Astrocyte (in vitro differentiated cells and primary cell): ENCODE data around the gene IP6K3. TPM values are rescaled to one million over a fixed set of nuclear protein-coding genes. Genes with fewer than 3 reads are reported as not detected.

Experiments used
- DNase-seq: peaks from one replicate; pipeline ENCODE4 v3.0.0-alpha.2; 2010; ENCODE audit warnings: low read depth
- FAIRE-seq: peaks from 2 replicates; lab custom pipeline; 2011; peaks lifted over from hg19 to GRCh38; lab: Jason Lieb, UNC
- H2AFZ ChIP-seq: 2 replicates; pipeline ENCODE4 v1.6.0; 2012; ENCODE audit warnings: low read depth, low read length, inconsistent platforms
- H3K27ac ChIP-seq: 2 replicates; pipeline ENCODE4 v1.5.1; 2011; ENCODE audit warnings: low read depth, low read length, inconsistent platforms
- H3K27me3 ChIP-seq: 2 replicates; pipeline ENCODE4 v1.6.0; 2011; ENCODE audit warnings: low read length, inconsistent platforms; ENCODE audit not compliant: insufficient read depth
- H3K36me3 ChIP-seq: 2 replicates; pipeline ENCODE4 v1.5.1; 2011; ENCODE audit warnings: low read length, inconsistent platforms; ENCODE audit not compliant: insufficient read depth
- H3K4me1 ChIP-seq: 2 replicates; pipeline ENCODE4 v1.5.1; 2011; ENCODE audit warnings: low read length, inconsistent platforms; ENCODE audit not compliant: insufficient read depth
- H3K4me2 ChIP-seq: 2 replicates; pipeline ENCODE4 v1.6.0; 2012; ENCODE audit warnings: low read length, inconsistent platforms
- H3K4me3 ChIP-seq: 2 replicates; pipeline ENCODE4 v1.5.1; 2011; ENCODE audit warnings: low read depth, mild to moderate bottlenecking, low read length, inconsistent platforms; ENCODE audit not compliant: insufficient read depth
- H3K79me2 ChIP-seq: 2 replicates; pipeline ENCODE4 v1.6.0; 2012; ENCODE audit warnings: mild to moderate bottlenecking, low read length, inconsistent platforms; ENCODE audit not compliant: insufficient read depth
- H3K9ac ChIP-seq: 2 replicates; pipeline ENCODE4 v1.6.0; 2012; ENCODE audit warnings: mild to moderate bottlenecking, low read length, inconsistent platforms
- H3K9me3 ChIP-seq: 2 replicates; pipeline ENCODE4 v1.5.1; 2012; ENCODE audit warnings: low read depth, mild to moderate bottlenecking, low read length, inconsistent platforms; ENCODE audit not compliant: insufficient read depth
- H4K20me1 ChIP-seq: 2 replicates; pipeline ENCODE4 v1.6.0; 2012; ENCODE audit warnings: low read length, inconsistent platforms; ENCODE audit not compliant: insufficient read depth
- H3K27ac Mint-ChIP-seq: one replicate; pipeline ENCODE4 v1.8.0; 2021; ENCODE audit warnings: mild to moderate bottlenecking, mixed read lengths; ENCODE audit not compliant: unreplicated experiment
- H3K27me3 Mint-ChIP-seq: one replicate; pipeline ENCODE4 v1.8.0; 2021; ENCODE audit warnings: low read depth, mixed read lengths; ENCODE audit not compliant: unreplicated experiment
- H3K36me3 Mint-ChIP-seq: one replicate; pipeline ENCODE4 v1.8.0; 2021; ENCODE audit warnings: low read depth, mixed read lengths; ENCODE audit not compliant: unreplicated experiment
- H3K4me1 Mint-ChIP-seq: one replicate; pipeline ENCODE4 v1.8.0; 2021; ENCODE audit warnings: low read depth, mixed read lengths; ENCODE audit not compliant: unreplicated experiment
- H3K4me3 Mint-ChIP-seq: one replicate; pipeline ENCODE4 v1.8.0; 2021; ENCODE audit warnings: mild to moderate bottlenecking, moderate library complexity, mixed read lengths; ENCODE audit not compliant: unreplicated experiment
- H3K9me3 Mint-ChIP-seq: one replicate; pipeline ENCODE4 v1.8.0; 2021; ENCODE audit warnings: mild to moderate bottlenecking, mixed read lengths; ENCODE audit not compliant: unreplicated experiment
- EZH2 ChIP-seq: IDR thresholded peaks from 2 replicates; pipeline ENCODE4 v1.6.1; 2012; ENCODE audit warnings: mild to moderate bottlenecking, low read length, inconsistent platforms; ENCODE audit not compliant: insufficient read depth
- total RNA-seq: library from RNA; stranded (reverse); gene quantifications from 2 replicates; pipeline ENCODE4 v1.2.1, GENCODE V29; 2021
- TF ChIP-seq, protein P1 (sequence below): IDR thresholded peaks from 2 replicates; pipeline ENCODE4 v1.5.1; 2011; ENCODE audit warnings: low read depth, mild to moderate bottlenecking, inconsistent platforms, low read length, moderate library complexity; ENCODE audit not compliant: insufficient read depth

The IP6K3 gene
- total RNA-seq, 1 donor from 2014 or later, result 4.6 TPM

DNA sequence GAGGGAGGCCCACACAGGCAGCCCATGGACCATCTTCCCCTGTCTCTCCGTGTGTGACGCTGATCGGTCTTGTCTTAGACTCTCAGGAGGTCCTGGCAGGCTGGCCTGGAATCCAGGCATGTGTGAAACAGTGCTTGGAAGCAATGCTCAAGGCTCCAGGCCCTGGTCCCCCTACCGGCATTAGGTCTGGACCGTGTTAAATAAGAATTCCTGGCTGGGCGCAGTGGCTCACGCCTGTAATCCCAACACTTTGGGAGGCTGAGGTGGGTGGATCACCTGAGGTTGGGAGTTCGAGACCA lies 13.0 kb downstream of the IP6K3 start:
- H3K27ac Mint-ChIP-seq, result peak overlapping the region; percentile 62
- H3K4me1 ChIP-seq, result no peaks in the 10 kb centered on the region
- H3K27me3 Mint-ChIP-seq, result peaks cover 5% of the 10 kb centered on the region
- H3K36me3 ChIP-seq, result no peaks in the 10 kb centered on the region
- DNase-seq (no peak), FAIRE-seq (no peak)
- no peaks in the 10 kb centered on the region for H3K9me3 Mint-ChIP-seq
- TF ChIP-seq, protein P1, sequence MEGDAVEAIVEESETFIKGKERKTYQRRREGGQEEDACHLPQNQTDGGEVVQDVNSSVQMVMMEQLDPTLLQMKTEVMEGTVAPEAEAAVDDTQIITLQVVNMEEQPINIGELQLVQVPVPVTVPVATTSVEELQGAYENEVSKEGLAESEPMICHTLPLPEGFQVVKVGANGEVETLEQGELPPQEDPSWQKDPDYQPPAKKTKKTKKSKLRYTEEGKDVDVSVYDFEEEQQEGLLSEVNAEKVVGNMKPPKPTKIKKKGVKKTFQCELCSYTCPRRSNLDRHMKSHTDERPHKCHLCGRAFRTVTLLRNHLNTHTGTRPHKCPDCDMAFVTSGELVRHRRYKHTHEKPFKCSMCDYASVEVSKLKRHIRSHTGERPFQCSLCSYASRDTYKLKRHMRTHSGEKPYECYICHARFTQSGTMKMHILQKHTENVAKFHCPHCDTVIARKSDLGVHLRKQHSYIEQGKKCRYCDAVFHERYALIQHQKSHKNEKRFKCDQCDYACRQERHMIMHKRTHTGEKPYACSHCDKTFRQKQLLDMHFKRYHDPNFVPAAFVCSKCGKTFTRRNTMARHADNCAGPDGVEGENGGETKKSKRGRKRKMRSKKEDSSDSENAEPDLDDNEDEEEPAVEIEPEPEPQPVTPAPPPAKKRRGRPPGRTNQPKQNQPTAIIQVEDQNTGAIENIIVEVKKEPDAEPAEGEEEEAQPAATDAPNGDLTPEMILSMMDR, result no peak
- TF ChIP-seq EZH2, result no peak
- peaks cover 15% of the 10 kb centered on the region for H3K4me1 Mint-ChIP-seq
- no peaks in the 10 kb centered on the region for H3K36me3 Mint-ChIP-seq
- no peak overlapping the region for H3K4me2 ChIP-seq
- H3K4me3 ChIP-seq, result no peak overlapping the region
- H3K27me3 ChIP-seq, result peaks cover 2% of the 10 kb centered on the region
- H3K79me2 ChIP-seq, result no peaks in the 10 kb centered on the region
- H3K27ac ChIP-seq, result no peak overlapping the region
- H2AFZ ChIP-seq, result no peak overlapping the region
- H3K4me3 Mint-ChIP-seq, result no peak overlapping the region
- H3K9me3 ChIP-seq, result no peaks in the 10 kb centered on the region
- H4K20me1 ChIP-seq, result no peaks in the 10 kb centered on the region
- H3K9ac ChIP-seq, result no peak overlapping the region

DNA sequence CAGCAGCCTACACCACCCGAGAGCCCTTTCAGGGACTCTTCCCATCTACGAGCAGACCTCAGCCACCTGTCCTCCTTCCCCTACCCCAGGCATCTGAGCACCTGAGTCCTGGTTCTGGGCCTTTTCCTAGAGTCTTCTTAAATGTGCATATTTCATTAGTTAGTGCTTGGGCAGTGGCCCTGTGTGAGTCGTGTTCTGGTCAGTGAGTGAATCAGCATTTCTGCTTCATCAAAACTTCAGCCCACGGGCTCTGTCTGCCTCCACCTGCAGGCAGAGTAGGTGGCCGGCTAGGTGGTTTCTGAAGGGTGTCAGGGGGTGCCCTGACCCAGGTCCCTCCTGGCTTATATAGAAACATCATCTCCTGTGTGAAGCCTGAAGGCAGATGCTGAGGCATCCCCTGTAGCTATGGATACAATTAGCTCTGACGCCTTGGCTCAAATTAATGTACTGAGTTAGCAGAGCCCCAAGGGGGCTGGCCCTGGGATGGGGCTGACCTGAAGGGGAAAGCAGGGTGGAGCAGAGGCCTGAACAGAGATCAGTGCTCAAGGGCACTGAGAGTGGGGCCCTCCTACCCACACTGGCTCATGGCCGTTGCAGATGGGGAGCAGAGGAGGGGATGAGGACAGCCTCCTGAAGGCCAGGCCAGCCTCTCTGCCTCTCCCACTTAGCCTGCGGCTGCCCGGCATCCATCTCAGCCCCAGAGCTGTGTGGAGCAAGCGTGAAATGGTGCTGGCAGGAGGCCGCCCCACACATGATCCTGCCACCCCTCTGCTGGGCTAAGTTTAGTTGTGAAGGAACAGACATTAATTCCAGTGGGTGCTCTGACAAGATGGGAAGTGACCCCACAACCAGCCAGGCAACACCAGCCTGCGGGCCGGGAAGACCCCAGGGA lies 13.6 kb downstream of the IP6K3 start:
- Histone ChIP-seq H3K36me3 (no peaks in the 10 kb centered on the region), H4K20me1 (no peaks in the 10 kb centered on the region), H3K4me2 (no peak overlapping the region), H2AFZ (no peak overlapping the region), H3K9ac (no peak overlapping the region), H3K79me2 (no peaks in the 10 kb centered on the region), H3K4me1 (no peaks in the 10 kb centered on the region), H3K4me3 (no peak overlapping the region), H3K27me3 (peaks cover 5% of the 10 kb centered on the region), H3K27ac (no peak overlapping the region), H3K9me3 (no peaks in the 10 kb centered on the region)
- DNase-seq, result no peak
- no peak overlapping the region for H3K27ac Mint-ChIP-seq
- TF ChIP-seq, protein P1, result no peak
- no peak for TF ChIP-seq EZH2
- H3K4me1 Mint-ChIP-seq, result peaks cover 15% of the 10 kb centered on the region
- peaks cover 11% of the 10 kb centered on the region for H3K27me3 Mint-ChIP-seq
- peaks cover 2% of the 10 kb centered on the region for H3K9me3 Mint-ChIP-seq
- FAIRE-seq, result no peak
- H3K36me3 Mint-ChIP-seq, result no peaks in the 10 kb centered on the region
- H3K4me3 Mint-ChIP-seq, result peak overlapping the region; percentile 29

DNA sequence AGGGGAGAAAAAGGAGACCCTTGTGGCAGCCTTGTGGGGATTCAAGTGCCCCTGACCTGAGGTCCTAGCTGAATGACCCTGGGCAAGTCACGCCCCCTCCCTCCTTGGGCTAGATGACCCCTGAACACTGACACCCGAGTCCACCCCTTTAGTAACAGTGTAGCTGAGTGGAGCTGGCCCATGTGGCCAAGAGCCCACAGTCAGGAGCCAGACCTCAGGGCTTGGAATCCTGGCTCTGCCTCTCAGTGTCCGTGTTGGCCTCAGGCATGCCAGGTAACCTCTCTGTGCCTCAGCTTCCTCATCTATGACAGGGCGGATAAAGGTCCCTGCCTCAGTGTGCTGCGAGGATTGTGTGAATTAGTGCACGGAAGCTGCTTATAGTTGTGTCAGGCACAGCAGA lies 14.3 kb downstream of the IP6K3 start:
- no peaks in the 10 kb centered on the region for H3K36me3 Mint-ChIP-seq
- H3K9me3 Mint-ChIP-seq, result peaks cover 2% of the 10 kb centered on the region
- H3K4me3 Mint-ChIP-seq, result no peak overlapping the region
- Histone ChIP-seq H3K27me3 (peaks cover 8% of the 10 kb centered on the region), H3K27ac (no peak overlapping the region), H3K9ac (no peak overlapping the region), H3K36me3 (no peaks in the 10 kb centered on the region), H2AFZ (no peak overlapping the region), H3K4me1 (no peaks in the 10 kb centered on the region), H3K4me3 (no peak overlapping the region), H3K9me3 (no peaks in the 10 kb centered on the region), H3K4me2 (no peak overlapping the region), H4K20me1 (no peaks in the 10 kb centered on the region), H3K79me2 (no peaks in the 10 kb centered on the region)
- DNase-seq (no peak), FAIRE-seq (no peak)
- H3K27ac Mint-ChIP-seq, result no peak overlapping the region
- TF ChIP-seq, protein P1, result no peak
- peaks cover 15% of the 10 kb centered on the region for H3K4me1 Mint-ChIP-seq
- peaks cover 14% of the 10 kb centered on the region for H3K27me3 Mint-ChIP-seq
